Measurements from ENCODE around the gene ZNRF1.

DNA sequence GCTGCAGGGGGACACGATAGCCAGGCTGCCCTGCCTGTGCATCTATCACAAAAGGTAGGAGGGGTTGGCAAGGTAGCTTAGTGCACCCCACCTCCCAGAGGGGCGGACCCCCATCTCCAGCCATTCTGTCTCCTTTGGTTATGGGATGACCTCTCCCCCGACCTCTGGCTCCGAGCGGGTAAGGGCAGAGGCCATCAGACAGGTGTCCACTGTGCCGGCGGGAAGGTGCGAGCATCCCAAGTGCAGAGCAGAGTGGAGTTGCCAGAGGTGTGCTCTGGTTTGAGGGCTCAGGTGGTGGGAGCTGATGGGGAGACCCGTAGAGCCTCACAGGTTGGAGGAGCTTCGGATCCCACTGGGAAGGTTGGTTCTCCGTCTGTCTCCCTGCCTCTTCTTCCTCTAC lies 106.0 kb downstream of the ZNRF1 start:
- TF ChIP-seq, protein P1, sequence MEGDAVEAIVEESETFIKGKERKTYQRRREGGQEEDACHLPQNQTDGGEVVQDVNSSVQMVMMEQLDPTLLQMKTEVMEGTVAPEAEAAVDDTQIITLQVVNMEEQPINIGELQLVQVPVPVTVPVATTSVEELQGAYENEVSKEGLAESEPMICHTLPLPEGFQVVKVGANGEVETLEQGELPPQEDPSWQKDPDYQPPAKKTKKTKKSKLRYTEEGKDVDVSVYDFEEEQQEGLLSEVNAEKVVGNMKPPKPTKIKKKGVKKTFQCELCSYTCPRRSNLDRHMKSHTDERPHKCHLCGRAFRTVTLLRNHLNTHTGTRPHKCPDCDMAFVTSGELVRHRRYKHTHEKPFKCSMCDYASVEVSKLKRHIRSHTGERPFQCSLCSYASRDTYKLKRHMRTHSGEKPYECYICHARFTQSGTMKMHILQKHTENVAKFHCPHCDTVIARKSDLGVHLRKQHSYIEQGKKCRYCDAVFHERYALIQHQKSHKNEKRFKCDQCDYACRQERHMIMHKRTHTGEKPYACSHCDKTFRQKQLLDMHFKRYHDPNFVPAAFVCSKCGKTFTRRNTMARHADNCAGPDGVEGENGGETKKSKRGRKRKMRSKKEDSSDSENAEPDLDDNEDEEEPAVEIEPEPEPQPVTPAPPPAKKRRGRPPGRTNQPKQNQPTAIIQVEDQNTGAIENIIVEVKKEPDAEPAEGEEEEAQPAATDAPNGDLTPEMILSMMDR (IDR thresholded peaks at IDR 0.05), result no peak
- TF ChIP-seq POLR2A (IDR thresholded peaks at IDR 0.05) (no peak), EP300 (IDR thresholded peaks at IDR 0.05) (no peak), POLR2AphosphoS5 (IDR thresholded peaks at IDR 0.05) (no peak)
